CD4-positive, CD25-positive, alpha-beta regulatory T cell (primary cell): ENCODE measurements around the gene UCK1. TPM values are rescaled to one million over a fixed set of nuclear protein-coding genes. Genes with fewer than 3 reads are reported as not detected.
A peak's percentile ranks its signal among the peaks of the same experiment; 100 is the strongest.

Experiments used
- ATAC-seq, 2 donors: fragments of 150-1000 bp; cut with Tn5 transposase; one replicate each; pipeline ENCODE4 v1.10.0; 2021; ENCODE audit warnings: low read depth in 2 of 2, moderate number of reproducible peaks in 2 of 2, moderate library complexity in 1 of 2
- DNase-seq, 3 donors: peaks; one replicate each; pipeline versions ENCODE4 v3.0.0 to v3.0.0-alpha.2; 2012 to 2022; ENCODE audit warnings: mixed read lengths in 1 of 3
- H3K27ac ChIP-seq: one replicate; pipeline ENCODE4 v1.7.0; 2013; ENCODE audit warnings: mild to moderate bottlenecking, low read length; ENCODE audit not compliant: insufficient read depth, poor library complexity, severe bottlenecking
- H3K27me3 ChIP-seq: one replicate; pipeline ENCODE4 v1.7.0; 2013; ENCODE audit warnings: low read length; ENCODE audit not compliant: control insufficient read depth, insufficient read depth
- H3K36me3 ChIP-seq: one replicate; pipeline ENCODE4 v1.7.0; 2013; ENCODE audit warnings: mild to moderate bottlenecking, low read length, moderate library complexity; ENCODE audit not compliant: control insufficient read depth, insufficient read depth
- H3K4me1 ChIP-seq: 2 replicates; pipeline ENCODE4 v1.7.0; 2013; ENCODE audit warnings: mild to moderate bottlenecking, low read length; ENCODE audit not compliant: insufficient read depth, control insufficient read depth, poor library complexity, severe bottlenecking
- H3K4me3 ChIP-seq: one replicate; pipeline ENCODE4 v1.7.0; 2013; ENCODE audit warnings: low read depth, mild to moderate bottlenecking, low read length, moderate library complexity
- H3K9me3 ChIP-seq, 2 experiments: 1 replicate in 1 of 2; 2 replicates in 1 of 2; pipeline ENCODE4 v1.7.0; 2013; ENCODE audit warnings: low read length in 2 of 2, mild to moderate bottlenecking in 1 of 2, moderate library complexity in 1 of 2; ENCODE audit not compliant: control insufficient read depth in 2 of 2
- H3K27ac Mint-ChIP-seq, 3 donors: one replicate each; pipeline ENCODE4 v1.8.0; 2020 to 2022; ENCODE audit warnings: mild to moderate bottlenecking in 3 of 3, mixed read lengths in 3 of 3, moderate library complexity in 2 of 3
- H3K27me3 Mint-ChIP-seq: one replicate; pipeline ENCODE4 v1.8.0; 2022; ENCODE audit warnings: mild to moderate bottlenecking, mixed read lengths
- H3K36me3 Mint-ChIP-seq: one replicate; pipeline ENCODE4 v1.8.0; 2020; ENCODE audit warnings: mixed read lengths
- H3K4me1 Mint-ChIP-seq, 4 donors: one replicate each; pipeline ENCODE4 v1.8.0; 2020 to 2022; ENCODE audit warnings: mixed read lengths in 4 of 4, mild to moderate bottlenecking in 1 of 4
- H3K4me3 Mint-ChIP-seq, 4 donors: one replicate each; pipeline ENCODE4 v1.8.0; 2020 to 2022; ENCODE audit warnings: mild to moderate bottlenecking in 4 of 4, mixed read lengths in 4 of 4, moderate library complexity in 3 of 4
- H3K9me3 Mint-ChIP-seq, 7 donors: one replicate each; pipeline ENCODE4 v1.8.0; 2020 to 2022; ENCODE audit warnings: mixed read lengths in 7 of 7, mild to moderate bottlenecking in 3 of 7, moderate library complexity in 2 of 7
- polyA plus RNA-seq, 4 donors: library from polyadenylated mRNA; unstranded; fragments of 300-500 nt; fragmentation: Illumina TruSeq; gene quantifications; one replicate each; pipeline ENCODE4 v1.2.3, GENCODE V29; 2021
- total RNA-seq: library from RNA; stranded (reverse); gene quantifications from one replicate; pipeline ENCODE4 v1.2.3, GENCODE V29; 2022

Gene UCK1
- total and polyA plus RNA-seq, 5 donors from 2014 or later = 20.9 to 28.8 (median 25.6) TPM

DNA sequence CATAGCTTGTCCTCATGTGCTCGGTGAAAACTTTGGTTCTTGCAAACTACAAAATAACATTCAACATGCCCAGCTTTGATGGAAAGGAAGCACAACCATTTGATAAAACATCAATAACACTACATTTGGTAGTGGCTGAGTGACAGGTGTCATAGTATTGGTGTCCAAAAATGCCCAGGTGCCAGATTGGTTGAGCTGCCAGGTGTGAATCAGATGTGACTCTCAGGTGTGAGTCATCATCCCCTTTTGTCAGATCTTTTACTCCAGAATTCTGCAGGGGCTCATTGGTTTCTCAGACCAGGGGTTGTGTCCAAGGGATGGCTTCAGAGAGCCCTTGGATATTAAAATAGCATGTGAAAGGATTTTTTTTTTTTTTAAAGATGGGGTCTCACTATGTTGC lies 50.8 kb downstream of the UCK1 start:
- peak overlapping the region in 1 of 3 donors; percentile 52 for H3K27ac Mint-ChIP-seq
- H3K4me3 Mint-ChIP-seq = no peak overlapping the region
- Histone ChIP-seq H3K4me1 (no peaks in the 10 kb centered on the region), H3K36me3 (peaks cover 95% of the 10 kb centered on the region), H3K9me3 (no peaks in the 10 kb centered on the region), H3K27me3 (no peaks in the 10 kb centered on the region), H3K4me3 (no peak overlapping the region), H3K27ac (no peak overlapping the region)
- H3K36me3 Mint-ChIP-seq = peaks cover 28% of the 10 kb centered on the region
- H3K4me1 Mint-ChIP-seq = peaks cover 0 to 3% (median under 1%) of the 10 kb centered on the region in 4 donors
- ATAC-seq (no peak), DNase-seq (no peak)
- no peaks in the 10 kb centered on the region for H3K27me3 Mint-ChIP-seq
- H3K9me3 Mint-ChIP-seq = no peaks in the 10 kb centered on the region

DNA sequence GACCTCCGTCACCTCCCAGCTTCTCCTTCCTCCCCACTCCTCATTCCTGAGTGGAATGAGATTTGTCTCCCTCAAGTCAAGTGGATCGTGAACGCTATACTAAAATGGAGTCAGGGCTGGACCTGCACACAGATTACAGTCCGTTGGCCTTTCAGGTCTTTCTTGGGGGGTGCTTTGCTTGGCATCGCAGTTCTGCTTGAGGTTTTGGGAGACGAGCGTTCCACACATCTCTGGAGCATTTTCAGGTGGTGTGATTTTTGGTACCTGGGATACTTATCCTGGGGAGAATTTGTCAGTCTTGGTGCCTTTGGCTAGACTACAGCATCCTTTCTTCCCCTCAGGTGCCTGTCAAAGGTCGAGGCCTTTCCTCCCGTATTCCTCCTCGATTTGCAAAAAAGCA lies 52.2 kb downstream of the UCK1 start:
- Mint-ChIP-seq H3K27ac (no peak overlapping the region), H3K36me3 (peaks cover 24% of the 10 kb centered on the region), H3K4me1 (peaks cover 0 to 4% (median 2%) of the 10 kb centered on the region in 4 donors), H3K27me3 (no peaks in the 10 kb centered on the region), H3K9me3 (no peaks in the 10 kb centered on the region), H3K4me3 (no peak overlapping the region)
- ATAC-seq (no peak), DNase-seq (no peak)
- H3K27ac ChIP-seq = no peak overlapping the region
- H3K27me3 ChIP-seq = no peaks in the 10 kb centered on the region
- no peaks in the 10 kb centered on the region for H3K9me3 ChIP-seq
- no peaks in the 10 kb centered on the region for H3K4me1 ChIP-seq
- peaks cover 95% of the 10 kb centered on the region for H3K36me3 ChIP-seq
- H3K4me3 ChIP-seq = no peak overlapping the region

DNA sequence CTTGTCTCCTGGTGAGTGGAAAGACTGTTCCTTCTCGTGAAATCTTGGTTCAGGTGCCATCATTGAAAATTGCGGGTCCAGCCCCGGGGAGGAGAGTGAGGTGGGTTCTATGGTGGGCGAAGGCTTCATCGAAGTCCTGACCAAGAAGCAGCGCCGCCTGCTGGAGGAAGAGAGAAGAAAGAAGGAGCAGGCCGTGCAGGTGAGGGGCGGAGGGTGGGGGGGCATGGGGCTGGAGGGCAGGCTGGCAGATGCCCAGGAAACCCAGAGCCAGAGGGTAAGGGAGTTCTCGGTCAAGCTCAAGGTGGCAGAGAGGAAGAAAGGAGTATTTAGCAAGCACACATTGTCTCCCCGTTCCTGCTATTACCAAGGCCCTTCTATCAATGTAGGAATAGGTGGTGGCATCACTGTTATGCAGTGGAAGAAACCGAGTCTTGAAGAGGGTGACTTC lies 52.6 kb downstream of the UCK1 start:
- Mint-ChIP-seq H3K27me3 (no peaks in the 10 kb centered on the region), H3K4me3 (no peak overlapping the region), H3K9me3 (no peaks in the 10 kb centered on the region), H3K27ac (peak overlapping the region in 2 of 3 donors; percentile 40 to 80), H3K4me1 (peaks cover 0 to 4% (median 2%) of the 10 kb centered on the region in 4 donors), H3K36me3 (peaks cover 28% of the 10 kb centered on the region)
- no peak overlapping the region for H3K4me3 ChIP-seq
- no peaks in the 10 kb centered on the region for H3K9me3 ChIP-seq
- DNase-seq (peak; percentile 42 to 55 (median 53)), ATAC-seq (peak in 1 of 2 donors; percentile 48)
- no peaks in the 10 kb centered on the region for H3K27me3 ChIP-seq
- H3K4me1 ChIP-seq = no peaks in the 10 kb centered on the region
- H3K27ac ChIP-seq = no peak overlapping the region
- peaks cover 95% of the 10 kb centered on the region for H3K36me3 ChIP-seq

DNA sequence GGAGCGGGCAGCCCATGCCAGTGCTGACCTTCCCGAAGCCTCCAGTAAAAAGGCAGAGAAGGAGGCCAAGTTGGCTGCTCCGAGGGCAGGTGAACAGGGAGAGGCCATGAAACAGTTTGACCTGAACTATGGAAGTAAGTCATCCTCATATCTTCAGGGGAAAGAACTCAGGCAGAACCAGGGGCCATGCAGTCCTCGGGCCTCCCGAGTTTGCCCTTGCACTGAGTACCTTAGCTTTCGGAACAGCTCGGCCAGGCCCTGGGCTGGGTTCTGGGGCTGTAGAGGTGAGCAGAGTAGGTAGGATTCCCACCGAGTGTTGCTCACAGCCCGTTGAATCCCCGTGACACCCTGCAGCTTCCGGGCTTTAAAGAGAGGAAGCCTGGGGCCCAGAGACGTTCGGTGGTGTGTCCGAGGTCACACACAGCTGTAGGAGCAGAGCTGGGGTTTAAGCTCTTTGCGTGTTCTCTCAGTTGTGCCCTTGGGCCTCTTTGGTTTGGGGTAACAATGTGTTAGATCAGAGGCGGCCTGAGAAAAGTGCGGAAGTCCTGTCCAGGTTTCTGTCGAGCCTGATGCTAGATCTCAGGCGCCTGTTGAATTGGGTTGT lies 53.1 kb downstream of the UCK1 start:
- Mint-ChIP-seq H3K27me3 (no peaks in the 10 kb centered on the region), H3K4me3 (no peak overlapping the region), H3K9me3 (no peaks in the 10 kb centered on the region), H3K4me1 (peaks cover 0 to 4% (median 2%) of the 10 kb centered on the region in 4 donors), H3K27ac (peak overlapping the region in 2 of 3 donors; percentile 40 to 80), H3K36me3 (peaks cover 32% of the 10 kb centered on the region)
- H3K36me3 ChIP-seq = peaks cover 95% of the 10 kb centered on the region
- no peak for ATAC-seq
- no peak overlapping the region for H3K27ac ChIP-seq
- H3K9me3 ChIP-seq = no peaks in the 10 kb centered on the region
- H3K4me1 ChIP-seq = no peaks in the 10 kb centered on the region
- no peak for DNase-seq
- H3K27me3 ChIP-seq = no peaks in the 10 kb centered on the region
- H3K4me3 ChIP-seq = no peak overlapping the region

DNA sequence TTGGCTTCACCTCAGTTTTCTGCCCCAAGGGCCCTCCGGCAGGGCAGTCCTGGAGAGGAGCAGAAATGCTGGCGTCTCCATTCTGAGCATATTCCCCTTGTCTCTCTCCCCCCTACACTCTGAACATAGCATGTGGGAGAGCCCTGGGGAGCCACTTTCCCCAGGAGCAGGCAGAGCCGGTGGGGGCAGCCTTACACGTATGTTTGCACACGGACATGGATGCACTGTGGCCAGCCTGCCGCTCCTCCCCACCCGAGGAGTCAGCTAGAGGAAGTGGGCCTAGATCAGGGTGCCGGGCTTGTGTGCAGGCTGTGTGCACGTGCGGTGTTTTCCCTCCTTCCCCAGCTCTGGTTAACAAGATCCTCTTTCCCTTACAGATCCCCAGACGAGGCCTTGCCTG lies 53.7 kb downstream of the UCK1 start:
- H3K27me3 ChIP-seq = no peaks in the 10 kb centered on the region
- no peaks in the 10 kb centered on the region for H3K9me3 ChIP-seq
- no peaks in the 10 kb centered on the region for H3K4me1 ChIP-seq
- no peak overlapping the region for H3K27ac ChIP-seq
- no peak overlapping the region for H3K4me3 ChIP-seq
- H3K36me3 ChIP-seq = peaks cover 93% of the 10 kb centered on the region
- no peak for ATAC-seq
- Mint-ChIP-seq H3K36me3 (peaks cover 36% of the 10 kb centered on the region), H3K27ac (no peak overlapping the region), H3K4me1 (peaks cover 0 to 5% (median 4%) of the 10 kb centered on the region in 4 donors), H3K9me3 (no peaks in the 10 kb centered on the region), H3K4me3 (peak overlapping the region in 1 of 4 donors; percentile 11), H3K27me3 (no peaks in the 10 kb centered on the region)
- DNase-seq = peak in 1 of 3 donors; percentile 0

DNA sequence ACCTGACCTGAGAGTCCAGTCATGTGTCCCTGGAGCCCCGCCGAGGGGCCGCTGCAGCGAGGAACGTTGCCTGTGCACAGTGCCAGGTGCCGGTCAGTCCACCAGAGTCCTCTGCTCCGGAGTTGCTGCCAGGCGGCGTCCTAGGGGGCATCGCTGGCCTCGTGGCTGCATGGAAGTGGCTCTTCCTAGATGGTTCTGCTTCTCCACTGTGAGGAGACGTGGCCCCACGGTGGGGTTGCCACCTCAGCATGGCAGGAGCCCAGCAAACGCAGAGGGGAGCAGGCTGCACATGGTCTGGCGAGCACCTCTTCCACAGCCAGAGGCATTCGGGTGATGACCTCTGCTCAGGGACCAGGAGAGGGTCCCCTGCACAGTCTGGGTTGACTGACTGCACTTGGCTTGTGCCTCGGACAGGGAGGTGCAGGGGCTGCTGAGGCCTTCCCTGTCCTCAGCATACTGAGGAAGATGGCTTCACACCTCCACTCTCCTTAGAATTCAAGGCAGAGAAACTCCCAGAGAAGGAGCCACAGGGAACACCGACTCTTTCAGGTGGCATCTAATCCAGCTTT lies 54.2 kb downstream of the UCK1 start:
- peaks cover 93% of the 10 kb centered on the region for H3K36me3 ChIP-seq
- H3K9me3 ChIP-seq = no peaks in the 10 kb centered on the region
- H3K27me3 Mint-ChIP-seq = no peaks in the 10 kb centered on the region
- no peak overlapping the region for H3K27ac ChIP-seq
- H3K9me3 Mint-ChIP-seq = no peaks in the 10 kb centered on the region
- H3K4me1 ChIP-seq = no peaks in the 10 kb centered on the region
- H3K4me3 ChIP-seq = no peak overlapping the region
- peaks cover 31% of the 10 kb centered on the region for H3K36me3 Mint-ChIP-seq
- ATAC-seq (no peak), DNase-seq (peak in 1 of 3 donors; percentile 0)
- no peak overlapping the region for H3K4me3 Mint-ChIP-seq
- peaks cover 0 to 5% (median 4%) of the 10 kb centered on the region in 4 donors for H3K4me1 Mint-ChIP-seq
- H3K27ac Mint-ChIP-seq = no peak overlapping the region
- no peaks in the 10 kb centered on the region for H3K27me3 ChIP-seq

DNA sequence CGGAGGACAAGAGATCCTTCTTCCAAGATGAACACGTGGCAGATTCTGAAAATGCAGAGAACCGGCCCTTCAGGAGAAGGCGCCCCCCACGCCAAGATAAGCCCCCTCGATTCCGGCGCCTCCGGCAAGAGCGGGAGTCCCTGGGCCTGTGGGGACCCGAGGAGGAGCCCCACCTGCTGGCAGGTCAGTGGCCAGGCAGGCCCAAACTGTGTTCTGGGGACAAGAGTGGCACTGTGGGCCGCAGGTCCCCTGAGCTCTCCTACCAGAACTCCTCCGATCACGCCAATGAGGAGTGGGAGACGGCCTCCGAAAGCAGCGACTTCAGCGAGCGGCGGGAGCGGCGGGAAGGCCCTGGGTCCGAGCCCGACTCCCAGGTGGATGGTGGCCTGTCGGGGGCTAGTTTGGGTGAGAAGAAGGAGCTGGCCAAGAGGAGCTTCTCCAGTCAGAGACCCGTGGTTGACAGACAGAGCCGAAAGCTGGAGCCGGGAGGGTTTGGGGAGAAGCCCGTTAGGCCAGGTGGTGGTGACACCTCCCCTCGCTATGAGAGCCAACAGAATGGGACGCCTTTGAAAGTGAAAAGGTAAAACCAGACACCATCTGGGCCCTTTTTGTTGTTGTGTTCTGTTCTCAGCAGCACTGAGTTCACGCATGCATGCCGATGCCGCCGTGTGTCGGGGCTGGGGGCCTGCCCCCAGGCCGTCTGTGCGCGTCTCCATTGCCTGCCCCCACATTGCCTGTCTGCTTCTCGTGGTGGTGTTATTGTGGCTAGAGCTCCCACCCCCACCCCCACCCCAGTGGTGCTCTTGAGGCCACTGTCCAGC lies 54.9 kb downstream of the UCK1 start:
- ATAC-seq (no peak), DNase-seq (no peak)
- no peaks in the 10 kb centered on the region for H3K4me1 ChIP-seq
- H3K27me3 Mint-ChIP-seq = no peaks in the 10 kb centered on the region
- no peaks in the 10 kb centered on the region for H3K9me3 ChIP-seq
- peaks cover 0 to 11% (median 4%) of the 10 kb centered on the region in 4 donors for H3K4me1 Mint-ChIP-seq
- H3K27me3 ChIP-seq = no peaks in the 10 kb centered on the region
- no peaks in the 10 kb centered on the region for H3K9me3 Mint-ChIP-seq
- H3K4me3 ChIP-seq = no peak overlapping the region
- no peak overlapping the region for H3K27ac Mint-ChIP-seq
- peaks cover 93% of the 10 kb centered on the region for H3K36me3 ChIP-seq
- H3K27ac ChIP-seq = no peak overlapping the region
- peaks cover 30% of the 10 kb centered on the region for H3K36me3 Mint-ChIP-seq
- no peak overlapping the region for H3K4me3 Mint-ChIP-seq
